ENCODE data around the gene DGKZ. TPM values are rescaled to one million over a fixed set of nuclear protein-coding genes. Genes with fewer than 3 reads are reported as not detected.
"Not testable (repeated sequence)": the region's sequence is repeated elsewhere in the genome, so short reads cannot be mapped to it uniquely, and the experiment has no call there.

Gene DGKZ
- total and polyA plus RNA-seq, 2 donors from 2014 or later = 48.5 to 50.6 TPM

DNA sequence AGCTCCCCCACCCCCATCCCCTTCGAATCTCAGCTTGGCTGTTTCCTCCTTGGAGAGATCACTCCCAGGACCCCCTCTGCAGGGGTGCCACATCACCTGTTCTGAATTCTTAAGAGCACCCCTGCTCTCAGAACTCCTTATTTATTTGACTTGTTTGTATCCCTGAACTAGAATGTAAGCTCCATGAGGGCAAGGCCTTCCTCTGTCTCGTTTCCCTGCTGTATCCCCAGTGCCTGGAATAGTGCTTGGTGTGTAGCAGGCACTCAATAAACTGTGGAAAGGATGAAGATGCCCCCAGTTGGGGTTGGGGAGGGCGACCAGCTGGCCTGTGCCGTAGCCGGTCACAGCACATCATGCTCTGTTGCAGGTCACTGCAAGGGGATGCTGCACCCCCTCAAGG is 30.6 kb downstream of the DGKZ start:
- intact Hi-C loops (cut with DNase I) = no loop called here
- TF ChIP-seq, protein P1, sequence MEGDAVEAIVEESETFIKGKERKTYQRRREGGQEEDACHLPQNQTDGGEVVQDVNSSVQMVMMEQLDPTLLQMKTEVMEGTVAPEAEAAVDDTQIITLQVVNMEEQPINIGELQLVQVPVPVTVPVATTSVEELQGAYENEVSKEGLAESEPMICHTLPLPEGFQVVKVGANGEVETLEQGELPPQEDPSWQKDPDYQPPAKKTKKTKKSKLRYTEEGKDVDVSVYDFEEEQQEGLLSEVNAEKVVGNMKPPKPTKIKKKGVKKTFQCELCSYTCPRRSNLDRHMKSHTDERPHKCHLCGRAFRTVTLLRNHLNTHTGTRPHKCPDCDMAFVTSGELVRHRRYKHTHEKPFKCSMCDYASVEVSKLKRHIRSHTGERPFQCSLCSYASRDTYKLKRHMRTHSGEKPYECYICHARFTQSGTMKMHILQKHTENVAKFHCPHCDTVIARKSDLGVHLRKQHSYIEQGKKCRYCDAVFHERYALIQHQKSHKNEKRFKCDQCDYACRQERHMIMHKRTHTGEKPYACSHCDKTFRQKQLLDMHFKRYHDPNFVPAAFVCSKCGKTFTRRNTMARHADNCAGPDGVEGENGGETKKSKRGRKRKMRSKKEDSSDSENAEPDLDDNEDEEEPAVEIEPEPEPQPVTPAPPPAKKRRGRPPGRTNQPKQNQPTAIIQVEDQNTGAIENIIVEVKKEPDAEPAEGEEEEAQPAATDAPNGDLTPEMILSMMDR (IDR thresholded peaks at IDR 0.05; ENCODE audit: borderline replicate concordance, extremely low read depth, insufficient read depth) = no peak

DNA sequence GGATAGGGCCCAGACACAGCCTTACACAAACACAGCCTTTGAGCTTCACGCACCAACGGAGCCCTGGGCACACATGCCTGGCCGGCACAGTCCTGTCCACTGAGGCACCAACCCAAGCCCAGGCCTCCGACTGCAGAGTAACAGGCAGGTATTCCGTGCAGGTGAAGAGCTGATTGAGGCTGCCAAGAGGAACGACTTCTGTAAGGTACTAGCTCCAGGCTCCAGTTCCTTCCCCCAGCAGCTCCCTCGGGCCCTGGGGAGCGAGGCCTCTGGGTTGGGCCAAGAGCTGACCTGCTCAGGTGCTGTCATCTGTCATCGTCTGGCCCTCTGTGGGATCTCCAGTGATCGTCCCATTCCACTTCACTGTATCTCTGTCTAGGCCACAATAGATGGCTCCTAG is 31.0 kb downstream of the DGKZ start:
- no peak overlapping the region for H3K4me3 ChIP-seq (ENCODE audit: low read length in 3 of 3)
- intact Hi-C loops (cut with DNase I) = no loop called here
- no peaks in the 10 kb centered on the region for H3K27me3 ChIP-seq (ENCODE audit: control insufficient read depth, insufficient read depth, low read length)
- peaks cover 0 to 14% (median 9%) of the 10 kb centered on the region in 3 donors for H3K36me3 ChIP-seq (ENCODE audit: control insufficient read depth in 2 of 3, insufficient read depth in 3 of 3, low read length in 3 of 3)
- peak in 1 of 5 donors; percentile 64 for DNase-seq
- peaks cover 0 to 8% (median 4%) of the 10 kb centered on the region in 3 donors for H3K4me1 ChIP-seq (ENCODE audit: control insufficient read depth in 2 of 3, insufficient read depth in 2 of 3, low read depth in 1 of 3, low read length in 3 of 3)
- no peak overlapping the region for H3K9ac ChIP-seq (ENCODE audit: low read length in 3 of 3)
- H3K27ac ChIP-seq (ENCODE audit: low read depth in 2 of 2, low read length in 2 of 2) = no peak overlapping the region
- no peak for FAIRE-seq
- no peaks in the 10 kb centered on the region for H3K9me3 ChIP-seq (ENCODE audit: control insufficient read depth in 2 of 3, insufficient read depth in 1 of 3, low read length in 3 of 3)
- TF ChIP-seq, protein P1 (IDR thresholded peaks at IDR 0.05; ENCODE audit: borderline replicate concordance, extremely low read depth, insufficient read depth) = no peak

More for the DNA sequence above, 30.6 kb downstream of the DGKZ start:
- FAIRE-seq (no peak), DNase-seq (no peak)
- H3K27ac ChIP-seq (ENCODE audit: low read depth in 2 of 2, low read length in 2 of 2) = no peak overlapping the region
- no peak overlapping the region for H3K9ac ChIP-seq (ENCODE audit: low read length in 3 of 3)
- no peaks in the 10 kb centered on the region for H3K27me3 ChIP-seq (ENCODE audit: control insufficient read depth, insufficient read depth, low read length)
- H3K4me3 ChIP-seq (ENCODE audit: low read length in 3 of 3) = no peak overlapping the region
- no peaks in the 10 kb centered on the region for H3K9me3 ChIP-seq (ENCODE audit: control insufficient read depth in 2 of 3, insufficient read depth in 1 of 3, low read length in 3 of 3)
- peaks cover 0 to 8% (median 4%) of the 10 kb centered on the region in 3 donors for H3K4me1 ChIP-seq (ENCODE audit: control insufficient read depth in 2 of 3, insufficient read depth in 2 of 3, low read depth in 1 of 3, low read length in 3 of 3)
- H3K36me3 ChIP-seq (ENCODE audit: control insufficient read depth in 2 of 3, insufficient read depth in 3 of 3, low read length in 3 of 3) = peaks cover 0 to 14% (median 9%) of the 10 kb centered on the region in 3 donors

GRCh38 chr11:46378811-46379481 is 31.7 kb downstream of the DGKZ start:
- H3K27me3 ChIP-seq (ENCODE audit: control insufficient read depth, insufficient read depth, low read length) = no peaks in the 10 kb centered on the region
- intact Hi-C loops (cut with DNase I) = no loop called here

GRCh38 chr11:46379482-46380293 is 32.4 kb downstream of the DGKZ start:
- H3K4me3 ChIP-seq (ENCODE audit: low read length in 3 of 3); FAIRE-seq; H3K27ac ChIP-seq (ENCODE audit: low read depth in 2 of 2, low read length in 2 of 2); H3K9me3 ChIP-seq (ENCODE audit: control insufficient read depth in 2 of 3, insufficient read depth in 1 of 3, low read length in 3 of 3); H3K27me3 ChIP-seq (ENCODE audit: control insufficient read depth, insufficient read depth, low read length); H3K4me1 ChIP-seq (ENCODE audit: control insufficient read depth in 2 of 3, insufficient read depth in 2 of 3, low read depth in 1 of 3, low read length in 3 of 3); H3K9ac ChIP-seq (ENCODE audit: low read length in 3 of 3): not testable (repeated sequence)
- peaks cover 0 to 11% (median 6%) of the 10 kb centered on the region in 3 donors for H3K36me3 ChIP-seq (ENCODE audit: control insufficient read depth in 2 of 3, insufficient read depth in 3 of 3, low read length in 3 of 3)
- intact Hi-C loops (cut with DNase I) = loop anchor here (10.0 kb wide), 1 partner anchor 155 kb away; no protein-coding TSS in a partner anchor
- peak; percentile 80 to 96 (median 94) for DNase-seq

More at GRCh38 chr11:46378811-46379481, 31.7 kb downstream of the DGKZ start:
- H3K4me3 ChIP-seq (ENCODE audit: low read length in 3 of 3) = no peak overlapping the region
- no peak overlapping the region for H3K9ac ChIP-seq (ENCODE audit: low read length in 3 of 3)
- no peak for FAIRE-seq
- peaks cover 0 to 8% (median 4%) of the 10 kb centered on the region in 3 donors for H3K4me1 ChIP-seq (ENCODE audit: control insufficient read depth in 2 of 3, insufficient read depth in 2 of 3, low read depth in 1 of 3, low read length in 3 of 3)
- peaks cover 0 to 11% (median 6%) of the 10 kb centered on the region in 3 donors for H3K36me3 ChIP-seq (ENCODE audit: control insufficient read depth in 2 of 3, insufficient read depth in 3 of 3, low read length in 3 of 3)
- TF ChIP-seq, protein P1 (IDR thresholded peaks at IDR 0.05; ENCODE audit: borderline replicate concordance, extremely low read depth, insufficient read depth) = no peak
- peak in 3 of 5 donors; percentile 35 to 80 (median 37) for DNase-seq
- no peaks in the 10 kb centered on the region for H3K9me3 ChIP-seq (ENCODE audit: control insufficient read depth in 2 of 3, insufficient read depth in 1 of 3, low read length in 3 of 3)
- H3K27ac ChIP-seq (ENCODE audit: low read depth in 2 of 2, low read length in 2 of 2) = no peak overlapping the region

Measured in kidney (tissue), 14 donors.